Measurements from ENCODE around the gene XRN2.

Gene XRN2

DNA sequence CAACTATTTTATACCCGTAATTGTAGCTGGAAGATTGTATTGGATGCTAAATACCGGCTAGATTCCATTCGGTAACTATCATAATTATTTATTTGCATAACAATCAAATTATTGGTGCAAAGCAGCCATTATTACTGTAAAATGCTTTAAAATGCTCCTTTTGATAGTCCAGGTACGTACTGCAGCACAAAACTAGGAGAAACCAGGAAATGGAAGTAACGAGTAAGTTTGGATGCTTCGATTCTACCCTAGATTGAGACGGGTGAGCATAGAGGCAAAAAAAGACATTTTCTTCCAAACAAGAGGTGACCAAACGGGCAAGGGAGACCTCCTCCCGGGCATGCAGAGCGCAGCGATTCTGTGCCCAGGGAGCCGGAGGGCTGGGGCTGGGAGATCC lies 469 bp upstream of the XRN2 start:
- peak in 1 of 2 experiments; percentile 48 for DNase-seq

DNA sequence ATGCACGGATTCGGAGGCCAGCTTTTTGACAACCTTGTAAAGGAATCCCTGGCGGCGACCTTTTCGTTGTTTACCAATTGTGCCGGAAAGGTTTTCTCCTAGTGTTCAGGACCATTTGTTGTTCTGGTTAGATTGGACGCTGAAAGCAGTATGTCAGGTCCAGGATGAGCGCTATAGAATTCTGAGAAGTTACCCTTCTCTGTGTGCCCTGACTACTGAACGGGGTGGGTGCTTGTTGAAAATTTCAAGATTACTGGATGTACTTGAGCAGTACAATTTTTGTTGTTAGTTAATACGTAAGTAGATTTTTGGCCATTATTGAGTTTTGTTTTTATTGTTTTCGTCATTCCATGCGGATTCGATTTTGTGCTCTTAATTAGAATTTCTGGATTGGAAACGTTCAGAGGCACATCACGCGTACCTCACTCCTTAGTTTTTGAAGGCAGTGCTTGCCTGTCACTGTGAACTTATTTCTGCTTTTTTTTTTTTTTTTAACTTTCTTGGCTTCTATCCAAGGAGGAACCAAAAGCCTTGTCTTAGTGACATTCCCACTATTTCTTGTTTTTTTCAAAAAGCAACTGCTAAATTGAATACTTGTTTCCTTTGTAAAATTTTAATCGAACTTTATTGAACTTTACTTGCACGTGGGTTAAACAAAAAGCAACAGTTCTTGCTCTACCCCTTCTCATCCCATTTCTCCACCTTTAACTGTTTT lies 898 bp downstream of the XRN2 start:
- no peak for DNase-seq

DNA sequence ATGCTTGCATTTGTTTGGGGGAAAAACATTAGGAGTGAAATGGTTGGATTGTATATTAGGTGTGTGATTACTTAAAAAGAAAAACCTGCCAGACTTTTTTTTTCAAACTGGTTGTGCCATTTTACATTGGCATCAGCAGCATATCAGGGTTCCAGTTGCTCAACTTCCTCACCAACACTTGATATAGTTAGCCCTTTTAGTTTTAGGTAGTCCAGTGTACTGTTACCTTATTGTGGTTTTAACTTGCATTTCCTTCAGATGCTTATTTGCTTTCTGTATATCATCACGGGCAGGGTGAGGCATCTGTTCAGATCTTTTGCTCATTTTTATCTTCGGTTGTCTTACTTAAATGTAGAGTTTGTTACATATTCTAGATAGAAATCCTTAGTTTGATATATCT lies 5.2 kb downstream of the XRN2 start:
- no peak for DNase-seq

DNA sequence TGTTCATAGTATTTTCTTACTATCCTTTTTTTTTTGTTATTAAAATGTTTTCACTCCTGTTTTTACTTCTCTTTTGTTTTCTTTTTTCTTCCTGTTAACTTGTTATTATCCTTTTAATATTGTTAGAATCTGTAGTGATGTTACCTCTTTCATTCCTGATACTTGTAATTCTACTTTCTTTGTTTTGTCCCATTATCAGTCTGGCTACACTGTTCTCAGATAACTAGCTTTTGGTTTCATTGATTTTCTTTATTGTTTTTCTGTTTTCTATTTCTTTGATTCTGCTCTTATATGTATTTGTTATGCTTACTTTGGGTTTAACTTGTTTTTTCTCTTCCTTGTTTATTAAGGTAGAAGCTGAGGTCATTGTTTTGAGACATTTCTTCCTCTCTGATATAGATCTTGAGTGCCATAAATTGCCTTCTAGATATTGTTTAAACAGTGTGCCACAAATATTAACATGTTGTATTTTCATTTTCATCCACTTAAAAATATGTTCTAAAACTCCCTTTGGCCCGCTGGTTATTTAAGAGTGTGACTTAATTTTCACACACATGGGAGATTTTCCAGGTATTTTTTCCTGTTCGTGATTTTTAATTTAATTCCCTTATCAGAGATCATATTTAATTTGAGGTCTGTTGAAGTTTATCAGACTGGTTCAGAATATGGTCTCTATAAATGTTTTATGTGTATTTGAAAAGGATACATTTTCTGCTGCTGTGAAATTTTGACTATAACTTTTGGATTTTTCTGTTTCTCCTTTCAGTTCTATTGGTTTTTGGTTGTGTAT lies 6.7 kb downstream of the XRN2 start:
- no peak for DNase-seq

DNA sequence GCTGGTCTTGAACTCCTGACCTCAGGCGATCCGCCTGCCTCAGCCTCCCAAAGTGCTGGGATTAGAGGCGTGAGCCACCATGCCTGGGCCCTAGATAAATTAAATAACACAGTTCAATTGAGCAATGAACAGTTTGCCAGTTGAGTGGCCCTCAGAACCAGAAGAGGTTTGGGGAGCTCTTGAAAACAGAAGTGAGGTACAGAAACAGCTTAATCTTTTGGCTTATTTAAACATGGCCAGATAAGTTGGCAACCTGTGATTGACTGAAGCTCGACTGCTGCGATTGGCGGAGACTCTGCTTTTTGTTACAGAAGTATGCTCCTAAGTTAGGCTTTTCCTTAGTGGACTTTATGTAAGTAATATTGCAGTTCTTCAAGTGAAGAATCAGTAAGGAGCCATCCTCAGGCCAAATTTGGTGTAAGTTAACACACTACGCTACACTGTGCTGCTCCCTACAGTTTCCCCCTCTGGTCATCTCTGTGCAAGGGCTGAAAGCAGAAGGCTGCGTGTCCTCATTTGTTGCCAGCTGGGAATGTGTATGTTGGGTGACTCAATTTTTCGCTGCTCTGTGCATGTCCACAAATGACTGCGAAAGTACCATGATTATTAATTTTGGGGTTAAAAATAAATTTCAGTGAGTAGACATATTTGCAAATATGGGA lies 9.8 kb downstream of the XRN2 start:
- no peak for DNase-seq

DNA sequence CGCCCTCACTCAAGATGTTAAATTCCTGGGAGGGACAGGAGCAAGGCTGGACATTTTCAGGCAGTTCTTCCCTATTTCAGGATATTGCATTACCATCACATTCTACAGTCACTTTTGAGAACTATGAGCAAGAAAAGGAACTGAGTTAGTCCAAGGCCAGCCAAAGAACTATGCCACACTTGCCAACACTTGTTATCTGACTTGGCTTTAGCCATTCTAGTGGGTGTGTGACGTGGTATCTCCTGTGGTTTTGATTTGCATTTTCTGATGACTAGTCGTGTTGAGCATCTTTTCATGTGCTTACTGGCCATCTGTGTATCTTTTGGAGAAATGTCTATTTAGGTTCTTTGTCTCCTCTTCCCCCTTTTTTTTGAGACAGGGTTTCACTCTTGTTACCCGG lies 12.0 kb downstream of the XRN2 start:
- DNase-seq: no peak

DNA sequence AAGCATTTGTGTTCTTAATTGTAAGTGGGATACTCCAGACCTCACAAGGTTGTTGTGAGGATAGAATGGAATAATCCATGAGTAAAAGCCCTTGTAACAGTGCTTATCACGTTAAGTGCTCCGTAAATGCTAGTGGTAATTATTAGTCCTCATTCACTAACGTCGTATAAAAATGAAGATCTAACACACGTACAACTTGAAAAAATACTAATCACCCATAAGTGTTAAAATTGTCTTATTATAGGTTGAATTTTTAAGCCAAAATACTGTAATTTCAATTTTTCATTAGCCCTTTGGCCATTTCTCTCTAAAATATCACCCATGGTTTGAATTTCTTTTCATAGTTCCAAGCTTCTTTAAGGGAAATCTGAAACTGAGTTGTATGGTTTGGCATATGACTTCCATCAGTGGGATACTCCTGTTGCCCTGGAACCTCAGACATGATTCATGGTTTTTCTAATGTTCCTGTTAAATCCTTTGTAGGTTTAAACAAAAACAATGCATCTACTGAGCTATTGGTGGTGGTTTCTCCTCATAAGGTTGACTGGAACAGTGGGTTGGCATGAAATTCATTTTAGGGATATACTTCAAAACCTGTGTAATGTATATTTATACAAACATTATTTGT lies 19.1 kb downstream of the XRN2 start:
- no peak for DNase-seq

DNA sequence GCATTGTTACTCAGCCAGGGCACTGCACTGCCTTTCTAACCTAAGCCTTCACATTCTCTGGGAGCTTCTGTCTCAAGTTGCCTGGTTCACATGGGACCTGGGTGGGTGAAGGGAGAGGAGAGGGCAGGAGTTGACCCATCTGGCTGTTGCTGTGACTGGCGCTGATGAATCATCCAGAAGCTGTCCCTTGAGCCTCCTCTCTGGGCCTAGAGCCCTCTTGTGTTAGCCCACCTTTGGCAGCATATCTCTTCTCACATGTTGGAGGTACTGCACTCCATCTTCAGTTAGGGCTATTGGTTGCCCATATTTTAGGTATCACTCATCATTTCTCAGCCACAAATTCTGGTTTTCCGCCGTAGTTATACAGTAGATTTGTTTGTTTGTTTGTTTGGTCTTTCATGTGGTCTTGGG lies 19.8 kb downstream of the XRN2 start:
- no peak for DNase-seq

DNA sequence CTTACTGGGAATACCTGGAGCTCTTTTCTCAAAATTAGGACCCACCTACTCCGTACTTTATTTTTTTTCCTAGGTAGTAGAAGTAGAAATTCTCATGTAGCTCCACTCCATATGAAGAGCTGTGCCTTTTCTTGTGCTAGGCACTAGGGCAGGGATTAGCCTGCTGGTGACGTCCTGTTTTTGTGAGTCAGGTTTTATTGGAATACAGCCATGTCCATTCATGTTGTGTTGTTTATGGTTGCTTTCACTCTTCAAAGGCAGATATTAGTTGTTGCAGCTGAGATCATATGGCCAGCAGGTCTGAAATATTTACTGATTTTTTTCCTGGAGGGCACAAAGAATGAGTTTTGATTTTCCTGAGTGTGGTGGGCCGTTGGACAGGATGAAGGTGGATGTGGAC lies 20.5 kb downstream of the XRN2 start:
- DNase-seq: peak; percentile 53 to 69

DNA sequence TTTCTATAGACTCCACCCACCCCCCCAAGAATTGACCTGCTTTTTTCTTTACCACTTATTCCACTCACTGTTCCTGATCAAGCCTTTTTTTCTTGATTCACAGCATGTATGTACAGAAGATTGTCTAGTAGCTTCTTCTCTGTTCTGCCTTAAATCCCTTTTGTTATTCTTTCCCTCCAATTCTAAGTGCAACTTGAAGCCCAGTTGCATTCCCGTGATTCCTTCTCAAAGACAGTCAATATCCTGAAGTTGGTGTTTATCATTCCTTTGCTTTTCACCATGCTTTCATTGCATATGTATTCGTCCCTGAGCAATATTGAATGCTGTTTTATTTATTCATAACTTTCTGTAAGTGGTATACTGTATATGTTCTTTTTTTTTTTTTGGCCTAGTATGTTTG lies 21.0 kb downstream of the XRN2 start:
- DNase-seq: no peak

DNA sequence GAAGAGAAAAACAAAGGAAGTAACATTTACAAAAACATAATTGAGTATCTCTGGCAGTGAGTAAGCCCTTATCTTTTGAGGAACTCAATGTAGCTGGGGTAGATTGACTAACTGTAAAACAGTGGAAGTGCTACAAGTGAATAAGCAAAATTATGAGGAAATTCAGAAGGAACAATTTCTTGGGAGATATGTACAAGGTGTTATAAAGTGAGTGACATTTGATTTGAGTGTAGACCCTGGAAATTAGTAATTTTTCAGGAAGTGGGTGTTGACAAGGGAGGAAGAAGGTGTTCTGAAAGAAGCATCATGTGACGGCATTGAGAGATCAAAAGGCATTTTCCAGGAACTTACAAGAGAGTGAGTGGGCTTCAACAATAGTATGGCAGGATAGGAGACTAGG lies 22.2 kb downstream of the XRN2 start:
- DNase-seq: no peak

DNA sequence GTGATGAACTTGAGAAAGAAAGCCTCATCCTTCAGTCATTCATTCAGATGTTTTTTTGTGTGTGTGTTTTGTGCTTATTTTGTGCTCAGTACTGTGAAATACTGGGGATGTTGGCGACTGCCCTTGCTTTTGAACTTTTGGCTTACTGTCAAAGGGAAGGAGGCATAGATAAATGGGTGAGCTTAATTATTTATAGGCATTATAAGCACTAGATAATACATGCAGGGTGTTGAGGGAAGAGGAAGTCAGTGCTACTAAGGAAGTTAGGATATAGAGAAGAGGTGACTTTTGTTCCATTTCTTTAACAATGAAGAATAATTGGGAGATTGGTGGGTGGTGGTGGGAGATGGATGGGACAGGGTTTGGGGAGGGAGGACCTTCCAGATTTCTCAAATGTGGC lies 23.6 kb downstream of the XRN2 start:
- no peak for DNase-seq

DNA sequence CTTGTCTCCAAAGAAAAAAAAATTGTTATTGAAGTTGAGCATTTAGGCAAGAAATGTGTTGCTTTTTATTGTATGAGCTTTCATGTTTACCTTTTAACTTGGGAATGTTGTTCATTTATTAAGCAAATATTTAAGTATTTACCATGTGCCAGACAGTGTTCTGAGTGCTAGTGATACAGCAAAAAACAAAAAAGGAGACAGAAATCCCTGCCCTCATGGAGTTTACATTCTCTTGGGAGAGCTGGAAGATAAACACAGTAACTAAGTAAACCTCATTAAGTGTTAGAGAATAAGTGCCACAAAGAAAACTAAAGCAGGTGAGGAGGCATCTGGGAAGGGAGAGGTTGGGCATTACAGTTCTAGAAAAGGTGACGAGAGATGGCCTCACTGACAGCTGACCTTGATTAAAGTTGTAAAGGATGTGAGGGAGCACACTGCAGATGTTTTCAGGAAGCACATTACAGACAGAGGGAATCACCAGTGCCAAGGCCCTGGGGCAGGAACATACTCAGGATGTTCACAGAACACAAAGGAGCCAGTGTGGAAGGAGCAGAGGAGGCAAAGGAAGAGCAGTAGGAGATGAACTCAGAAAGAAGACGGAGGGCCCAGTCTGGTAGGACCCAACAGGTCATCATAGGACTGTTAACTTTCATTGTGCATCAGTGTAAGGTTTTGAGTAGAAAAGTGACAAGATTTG lies 33.5 kb downstream of the XRN2 start:
- no peak for DNase-seq

DNA sequence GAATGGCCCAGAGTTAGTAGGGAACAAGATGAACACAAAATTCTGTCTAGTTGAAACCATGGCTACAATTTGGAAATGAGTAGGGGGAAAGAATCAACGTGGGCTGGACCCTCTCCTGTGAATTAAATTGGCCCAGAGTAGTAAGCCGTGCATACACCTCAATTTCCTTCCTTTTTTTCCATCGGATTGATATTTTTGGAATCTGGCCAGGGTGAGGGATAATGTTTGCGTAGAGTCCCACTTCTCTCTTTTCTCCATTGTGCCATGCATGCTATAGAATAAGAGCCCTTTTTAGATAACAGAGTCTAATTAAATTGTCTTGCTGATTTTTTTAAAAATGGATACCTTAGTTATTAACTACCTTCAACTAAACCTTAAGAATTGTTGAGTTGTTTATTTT lies 35.2 kb downstream of the XRN2 start:
- DNase-seq: no peak

DNA sequence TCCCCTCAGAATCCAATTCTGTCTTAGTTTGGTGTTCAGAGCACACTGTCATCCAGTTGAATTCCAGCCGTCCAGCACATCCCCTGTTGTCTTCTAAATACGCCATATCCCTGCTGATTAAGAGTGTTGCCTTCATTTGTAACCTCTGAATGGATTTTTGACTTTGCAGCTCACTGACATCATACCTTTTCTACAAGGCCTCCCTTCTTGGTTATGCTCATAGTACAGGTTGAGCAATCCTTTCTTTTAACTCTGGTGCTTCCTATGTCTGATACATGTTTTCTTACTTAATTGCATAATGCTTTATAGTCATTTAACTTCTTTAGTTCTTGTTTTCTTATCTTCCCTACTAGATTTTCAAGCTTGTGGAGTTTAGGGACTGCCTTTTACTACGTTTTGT lies 36.4 kb downstream of the XRN2 start:
- DNase-seq: no peak

DNA sequence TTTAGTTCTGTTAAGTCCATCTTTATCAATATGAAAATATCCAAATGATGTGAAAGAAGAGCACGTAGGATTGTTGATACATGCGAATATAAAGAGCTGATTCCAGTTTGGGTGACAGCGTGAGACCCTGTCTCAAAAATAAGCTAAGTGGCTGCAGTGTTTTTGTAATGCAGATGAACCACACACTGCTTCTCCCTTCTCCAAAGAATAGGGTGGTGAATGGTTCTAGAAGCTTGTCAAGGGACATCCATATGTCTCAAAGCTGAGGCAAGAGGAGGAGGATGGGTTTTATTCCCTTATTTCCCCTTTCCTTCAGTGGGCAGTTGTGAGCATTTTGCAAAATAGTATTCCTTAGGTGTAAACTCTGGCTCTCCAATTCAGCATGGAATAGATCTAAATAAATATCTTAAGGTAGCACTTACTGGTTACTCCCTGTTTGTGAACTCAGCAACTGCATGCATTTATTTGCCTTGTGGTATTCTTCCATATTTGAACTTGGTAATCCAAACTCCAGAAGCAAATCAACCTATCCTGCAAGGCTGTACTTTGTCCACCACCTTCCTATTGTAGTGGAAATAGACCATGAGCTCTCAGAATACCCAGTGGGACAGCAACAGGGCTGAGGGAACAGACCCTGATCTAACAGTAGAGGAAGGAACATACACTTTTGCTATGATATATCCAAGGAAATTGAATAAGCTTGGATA lies 38.0 kb downstream of the XRN2 start:
- DNase-seq: no peak

DNA sequence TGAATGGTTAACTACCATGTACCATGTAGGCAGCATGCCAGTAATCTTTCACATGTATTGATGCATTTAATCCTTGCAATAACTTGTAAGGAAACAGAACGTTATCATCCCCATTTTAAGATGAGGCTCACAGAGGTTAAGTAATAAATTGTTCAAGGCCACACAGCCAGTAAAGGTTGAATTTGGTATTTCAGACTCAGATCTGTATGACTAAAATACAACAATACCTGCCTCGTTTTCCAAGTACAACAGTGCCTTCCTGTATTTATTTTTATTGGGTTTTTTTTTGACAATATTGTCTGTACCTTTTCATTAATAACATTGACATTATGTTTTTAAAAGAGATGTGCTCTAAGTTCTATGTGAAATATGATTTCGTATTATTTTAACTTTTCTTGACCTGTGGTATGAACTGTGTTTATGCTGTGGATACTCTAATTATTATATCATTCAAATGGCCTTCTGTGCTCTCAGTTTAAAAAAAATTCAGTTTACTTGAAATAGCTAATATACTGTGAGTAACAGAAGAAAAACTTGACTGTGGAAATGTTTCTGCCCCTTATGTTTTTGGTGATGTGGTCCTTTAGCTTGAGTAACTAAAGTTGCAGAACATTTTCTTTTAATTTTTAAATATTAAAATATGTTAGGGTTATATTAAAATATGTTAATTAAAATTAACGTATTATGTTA lies 39.7 kb downstream of the XRN2 start:
- DNase-seq: no peak

DNA sequence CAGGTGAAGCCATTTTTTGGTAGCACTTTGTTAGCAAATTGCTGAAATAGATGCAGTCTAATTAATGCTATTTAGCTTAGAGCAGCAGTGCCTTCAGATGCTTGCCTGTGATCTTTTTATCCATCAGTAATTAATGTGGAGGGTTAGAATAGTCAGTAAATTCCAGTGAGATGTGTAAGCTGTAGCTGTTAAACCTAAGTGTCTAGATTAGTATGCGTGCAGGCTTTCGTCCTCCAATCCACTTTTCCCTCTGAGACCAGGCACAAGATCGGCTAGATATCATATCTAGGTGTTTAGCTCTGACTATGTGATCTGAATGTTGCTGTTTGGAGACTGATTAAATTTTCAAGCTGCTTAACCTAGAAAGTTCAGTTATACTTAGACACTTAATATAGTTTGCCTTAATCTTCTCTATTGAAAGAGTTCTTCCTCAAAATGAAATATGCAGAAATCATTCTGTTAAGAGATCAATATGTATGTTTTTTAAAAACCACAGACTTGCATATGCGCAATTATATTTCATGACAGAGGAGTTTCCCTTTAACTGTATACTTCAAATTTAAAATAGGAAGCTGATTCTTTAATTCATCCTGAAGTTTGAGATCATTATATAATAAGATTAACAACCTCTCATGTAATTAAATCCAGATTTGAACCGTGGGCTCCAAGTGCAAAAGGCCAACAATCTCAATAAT lies 41.2 kb downstream of the XRN2 start:
- DNase-seq: no peak

DNA sequence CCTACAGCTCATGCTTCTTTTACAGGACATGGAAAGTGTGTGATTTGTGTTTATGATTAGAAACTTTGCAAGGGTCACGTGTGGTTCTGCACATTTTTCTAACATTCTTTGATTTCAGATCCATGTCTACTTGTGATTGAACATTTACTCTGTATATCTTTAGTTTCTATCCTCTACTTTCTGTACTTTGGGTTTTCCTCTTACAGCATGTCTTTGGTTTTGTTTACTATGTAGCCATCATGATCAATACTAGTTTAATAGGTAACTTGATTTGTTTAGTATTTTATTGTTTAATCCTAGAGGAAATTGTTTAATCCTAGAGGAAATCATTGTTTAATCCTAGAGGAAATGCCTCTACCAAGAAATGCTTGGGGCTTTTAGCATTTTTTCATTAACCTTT lies 41.8 kb downstream of the XRN2 start:
- no peak for DNase-seq

DNA sequence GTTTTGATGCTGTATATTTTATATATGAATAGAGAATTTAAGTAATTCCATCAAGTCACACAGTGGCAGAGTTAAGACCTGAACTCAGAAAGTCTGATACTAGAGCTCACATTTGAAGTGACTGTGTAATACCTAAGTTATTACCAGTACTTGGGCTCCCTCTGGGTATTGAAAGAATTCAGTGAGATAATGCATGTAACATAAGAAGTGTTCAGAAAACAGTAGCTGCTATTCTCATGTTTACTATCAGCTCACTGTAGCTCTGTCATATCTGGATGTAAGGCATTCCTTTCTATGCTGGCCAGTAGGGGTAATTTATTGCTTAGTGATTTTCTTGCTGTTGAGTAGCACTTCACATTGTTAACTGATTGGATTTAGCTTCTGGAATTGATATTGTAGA lies 49.6 kb downstream of the XRN2 start:
- peak in 1 of 2 experiments; percentile 17 for DNase-seq

DNA sequence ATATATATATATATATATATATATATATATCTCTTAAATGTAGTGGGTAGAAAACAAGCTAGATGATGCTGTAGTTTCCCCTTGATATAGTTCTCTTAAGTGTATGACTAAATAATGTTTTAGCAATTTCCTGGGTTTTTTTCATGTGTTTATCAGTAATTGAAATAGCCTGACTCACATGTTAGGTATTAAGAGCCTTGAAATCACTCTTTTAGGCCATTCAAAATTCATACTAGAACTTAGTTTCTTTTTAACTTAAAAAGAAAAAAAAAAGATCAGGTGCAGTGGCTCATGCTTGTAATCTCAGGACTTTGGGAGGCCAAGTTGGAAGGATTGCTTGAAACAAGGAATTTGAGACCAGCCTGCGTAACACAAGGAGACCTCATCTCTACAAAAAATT lies 50.1 kb downstream of the XRN2 start:
- peak in 1 of 2 experiments; percentile 21 for DNase-seq
